ENCODE results near the gene CDK19. TPM values are rescaled to one million over a fixed set of nuclear protein-coding genes. Genes with fewer than 3 reads are reported as not detected.

CDK19 gene
- polyA plus RNA-seq, 1 of the 3 experiments (the other 2 are of a cell fraction) = 6.5 TPM

GRCh38 chr6:110689275-110689935 is 125.9 kb downstream of the CDK19 start:
- Histone ChIP-seq H3K9me2 (no peaks in the 10 kb centered on the region), H3K79me2 (ENCODE audit: insufficient read depth) (peaks cover 17% of the 10 kb centered on the region), H3K4me1 (ENCODE audit: control insufficient read depth in 1 of 2, insufficient read depth in 2 of 2, low read depth in 1 of 2, low read length in 1 of 2) (peaks cover 5 to 8% of the 10 kb centered on the region in 2 experiments; a peak in 1 of 4 replicates), H4K20me1 (ENCODE audit: insufficient read depth) (no peaks in the 10 kb centered on the region), H3K9ac (no peak overlapping the region), H3K27me3 (ENCODE audit: insufficient read depth) (no peaks in the 10 kb centered on the region), H2AFZ (ENCODE audit: low read depth) (no peak overlapping the region), H3K9me3 (no peaks in the 10 kb centered on the region), H3K27ac (ENCODE audit: low read depth in 2 of 2, low read length in 1 of 2) (no peak overlapping the region), H3F3A (replicated peaks; ENCODE audit: insufficient read depth) (peaks cover 5% of the 10 kb centered on the region), H3K4me2 (no peak overlapping the region), H3K36me3 (replicated peaks in 1 of 2; ENCODE audit: control insufficient read depth in 1 of 2, insufficient read depth in 2 of 2, low read length in 1 of 2) (no peaks in the 10 kb centered on the region), H3K4me3 (ENCODE audit: low read depth in 2 of 2, low read length in 1 of 2) (no peak overlapping the region)
- ChIA-PET CTCF (no interaction called here), POLR2A (interaction anchor here (0.6 to 1.8 kb wide), 3 partner anchors 184 to 269 kb away, joined by 3 to 6 read pairs (median 3); partner anchors contain the start of gene GTF3C6)
- 97% methylated on average over 5 of the region's 6 CpGs for WGBS (ENCODE audit: low lambda C conversion rate)
- TF ChIP-seq RXRA (IDR thresholded peaks at IDR 0.05; ENCODE audit: borderline replicate concordance, low read depth) (no peak), POLR2AphosphoS5 (IDR thresholded peaks at IDR 0.05; ENCODE audit: low read depth, low read length) (no peak), SMC3 (IDR thresholded peaks at IDR 0.05; ENCODE audit: low read depth, low read length) (no peak), MEF2A (IDR thresholded peaks at IDR 0.05; ENCODE audit: borderline replicate concordance, low read depth) (no peak), RFX5 (IDR thresholded peaks at IDR 0.05; ENCODE audit: low read length) (no peak)
- no peak for DNase-seq

GRCh38 chr6:110688661-110689268 is 126.5 kb downstream of the CDK19 start:
- CTCF ChIA-PET = no interaction called here
- POLR2A ChIA-PET = interaction anchor here (0.6 kb wide), 1 partner anchor 186 kb away, joined by 3 read pairs; no protein-coding TSS in a partner anchor
- Histone ChIP-seq H3K36me3 (replicated peaks in 1 of 2; ENCODE audit: control insufficient read depth in 1 of 2, insufficient read depth in 2 of 2, low read length in 1 of 2) (no peaks in the 10 kb centered on the region), H3K9me2 (no peaks in the 10 kb centered on the region), H3K79me2 (ENCODE audit: insufficient read depth) (peaks cover 17% of the 10 kb centered on the region), H3K27ac (ENCODE audit: low read depth in 2 of 2, low read length in 1 of 2) (no peak overlapping the region), H4K20me1 (ENCODE audit: insufficient read depth) (no peaks in the 10 kb centered on the region), H3F3A (replicated peaks; ENCODE audit: insufficient read depth) (peaks cover 5% of the 10 kb centered on the region), H3K9ac (no peak overlapping the region), H3K27me3 (ENCODE audit: insufficient read depth) (no peaks in the 10 kb centered on the region), H2AFZ (ENCODE audit: low read depth) (no peak overlapping the region), H3K4me1 (ENCODE audit: control insufficient read depth in 1 of 2, insufficient read depth in 2 of 2, low read depth in 1 of 2, low read length in 1 of 2) (peaks cover 5 to 8% of the 10 kb centered on the region in 2 experiments; a peak in 1 of 4 replicates), H3K4me3 (ENCODE audit: low read depth in 2 of 2, low read length in 1 of 2) (no peak overlapping the region), H3K4me2 (no peak overlapping the region), H3K9me3 (no peaks in the 10 kb centered on the region)
- no peak for TF ChIP-seq RCOR1 (IDR thresholded peaks at IDR 0.05; ENCODE audit: low read length)
- TF ChIP-seq SMC3 (IDR thresholded peaks at IDR 0.05; ENCODE audit: low read depth, low read length) = no peak
- TF ChIP-seq POLR2AphosphoS5 (IDR thresholded peaks at IDR 0.05; ENCODE audit: low read depth, low read length) = no peak
- TF ChIP-seq USF2 (IDR thresholded peaks at IDR 0.05; ENCODE audit: borderline replicate concordance, low read depth, low read length) = no peak
- TF ChIP-seq CHD2 (IDR thresholded peaks at IDR 0.05; ENCODE audit: low read length, partially characterized antibody) = no peak
- no peak for TF ChIP-seq ELF1 (IDR thresholded peaks at IDR 0.05)
- TF ChIP-seq GATA2 (CRISPR knock-in tag; IDR thresholded peaks at IDR 0.05) = no peak
- DNase-seq = no peak
- WGBS (ENCODE audit: low lambda C conversion rate) = 84% methylated on average over 5 of the region's 6 CpGs

Data from SK-N-SH (cell line).